Measurements from ENCODE around the gene SULT2B1.

GRCh38 chr19:48565090-48565489 lies 13.1 kb downstream of the SULT2B1 start:
- no peak for TF ChIP-seq CTCF (IDR thresholded peaks at IDR 0.05; ENCODE audit: poor library complexity)
- no peak for TF ChIP-seq EZH2phosphoT487 (IDR thresholded peaks at IDR 0.05; ENCODE audit: low read depth, severe bottlenecking, unreplicated experiment)
- TF ChIP-seq EZH2 (IDR thresholded peaks at IDR 0.05; ENCODE audit: borderline replicate concordance) = no peak
